A375 (cell line): ENCODE results near the gene WDR72. TPM values are rescaled to one million over a fixed set of nuclear protein-coding genes. Genes with fewer than 3 reads are reported as not detected.

Experiments
- small RNA-seq: library from RNA; depleted of rRNA; stranded (forward); fragments of <200 nt; gene quantifications from one replicate; pipeline ENCODE3, GENCODE V24; 2014
- total RNA-seq: library from RNA; depleted of rRNA; stranded (reverse); fragments of >200 nt; shearing (Covaris generic); gene quantifications from 2 replicates; pipeline ENCODE4 v1.2.3, GENCODE V29; 2014; rRNA removed

The WDR72 gene
- 10.9 and 11.0 TPM in 2 replicates for total RNA-seq

GRCh38 chr15:53759411-53759931 lies at the start of gene WDR72:
TSS of gene WDR72 (minus strand) at chr15:53759663. CDS start at chr15:53733149, 26,514 bp downstream.

Small RNAs within 50 kb of the gene (small RNA-seq; reads per million reads assigned to genes)
- gene RNU2-53P (not detected), gene RNU6-449P (not detected)

Other genes with a start within 250 kb of the WDR72 start
- 0.03 TPM in 1 of 2 replicates, not detected in the other for gene UNC13C, start 218.8 kb upstream of the WDR72 start, total RNA-seq